GM06990 (cell line): ENCODE results near the gene TMEM164.

Experiments used
- DNase-seq: peaks from one replicate; pipeline ENCODE4 v3.0.0-alpha.2; 2011; ENCODE audit not compliant: insufficient read length; ENCODE audit errors: extremely low read depth
- H3K27me3 ChIP-seq: replicated peaks from 2 replicates; pipeline ENCODE4 v1.6.0; 2011; ENCODE audit warnings: low read length; ENCODE audit not compliant: control insufficient read depth, insufficient read depth
- H3K36me3 ChIP-seq: 2 replicates; pipeline ENCODE4 v1.5.1; 2011; ENCODE audit warnings: low read length; ENCODE audit not compliant: control insufficient read depth, insufficient read depth
- H3K4me3 ChIP-seq: replicated peaks from 2 replicates; pipeline ENCODE4 v1.5.1; 2011; ENCODE audit warnings: low read depth, mild to moderate bottlenecking, control low read depth, low read length
- TF ChIP-seq, protein P1 (sequence below): IDR thresholded peaks from 2 replicates; pipeline ENCODE4 v1.5.1; 2011; ENCODE audit warnings: low read length, control low read depth, mild to moderate bottlenecking, inconsistent platforms; ENCODE audit not compliant: insufficient read depth, poor library complexity, severe bottlenecking

Gene TMEM164

DNA sequence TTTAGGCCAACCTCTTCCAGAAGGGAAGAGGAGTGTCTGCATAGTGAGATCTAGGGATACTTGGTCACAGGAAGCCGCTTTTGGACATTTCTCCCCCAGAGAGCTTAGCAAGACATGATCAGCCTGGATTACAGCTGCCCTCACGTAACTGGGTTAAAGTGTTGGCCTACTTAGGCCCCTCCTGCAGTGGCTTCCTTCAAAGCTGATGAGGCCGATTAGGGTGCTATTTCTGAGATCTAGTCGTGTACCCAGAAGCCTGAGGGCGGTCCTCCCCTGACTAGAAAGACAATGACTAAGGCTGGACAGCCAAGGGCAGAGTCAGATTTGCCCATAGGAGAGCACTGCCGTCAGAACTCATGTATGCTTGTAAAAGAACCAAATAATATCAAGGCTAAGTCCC is 180.0 kb downstream of the TMEM164 start:
- no peaks in the 10 kb centered on the region; the same call in 1 of the 2 replicates for H3K36me3 ChIP-seq
- H3K27me3 ChIP-seq = no peaks in the 10 kb centered on the region
- no peak for DNase-seq
- no peak overlapping the region for H3K4me3 ChIP-seq
- TF ChIP-seq, protein P1, sequence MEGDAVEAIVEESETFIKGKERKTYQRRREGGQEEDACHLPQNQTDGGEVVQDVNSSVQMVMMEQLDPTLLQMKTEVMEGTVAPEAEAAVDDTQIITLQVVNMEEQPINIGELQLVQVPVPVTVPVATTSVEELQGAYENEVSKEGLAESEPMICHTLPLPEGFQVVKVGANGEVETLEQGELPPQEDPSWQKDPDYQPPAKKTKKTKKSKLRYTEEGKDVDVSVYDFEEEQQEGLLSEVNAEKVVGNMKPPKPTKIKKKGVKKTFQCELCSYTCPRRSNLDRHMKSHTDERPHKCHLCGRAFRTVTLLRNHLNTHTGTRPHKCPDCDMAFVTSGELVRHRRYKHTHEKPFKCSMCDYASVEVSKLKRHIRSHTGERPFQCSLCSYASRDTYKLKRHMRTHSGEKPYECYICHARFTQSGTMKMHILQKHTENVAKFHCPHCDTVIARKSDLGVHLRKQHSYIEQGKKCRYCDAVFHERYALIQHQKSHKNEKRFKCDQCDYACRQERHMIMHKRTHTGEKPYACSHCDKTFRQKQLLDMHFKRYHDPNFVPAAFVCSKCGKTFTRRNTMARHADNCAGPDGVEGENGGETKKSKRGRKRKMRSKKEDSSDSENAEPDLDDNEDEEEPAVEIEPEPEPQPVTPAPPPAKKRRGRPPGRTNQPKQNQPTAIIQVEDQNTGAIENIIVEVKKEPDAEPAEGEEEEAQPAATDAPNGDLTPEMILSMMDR = no peak

DNA sequence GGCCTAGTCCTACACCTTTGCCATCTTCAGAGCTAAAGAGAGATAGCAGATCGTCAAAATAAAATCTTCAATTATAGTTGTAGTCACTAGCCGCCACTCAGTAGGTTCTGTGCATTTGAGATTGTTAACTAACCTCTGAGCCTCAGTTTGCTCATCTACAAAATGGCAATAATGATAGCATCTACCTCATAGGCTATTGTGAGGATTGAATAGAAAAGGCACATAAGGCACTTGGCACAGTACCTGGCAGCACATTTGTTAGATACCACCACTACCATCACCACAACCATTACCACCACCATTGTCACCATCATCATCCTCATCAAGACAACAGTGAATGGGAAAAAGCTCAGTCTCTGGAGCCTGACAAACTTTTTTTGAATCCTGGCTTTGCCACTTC is 180.4 kb downstream of the TMEM164 start:
- no peak overlapping the region for H3K4me3 ChIP-seq
- DNase-seq = no peak
- H3K36me3 ChIP-seq = no peaks in the 10 kb centered on the region; the same call in 1 of the 2 replicates
- TF ChIP-seq, protein P1 = no peak
- no peaks in the 10 kb centered on the region for H3K27me3 ChIP-seq

DNA sequence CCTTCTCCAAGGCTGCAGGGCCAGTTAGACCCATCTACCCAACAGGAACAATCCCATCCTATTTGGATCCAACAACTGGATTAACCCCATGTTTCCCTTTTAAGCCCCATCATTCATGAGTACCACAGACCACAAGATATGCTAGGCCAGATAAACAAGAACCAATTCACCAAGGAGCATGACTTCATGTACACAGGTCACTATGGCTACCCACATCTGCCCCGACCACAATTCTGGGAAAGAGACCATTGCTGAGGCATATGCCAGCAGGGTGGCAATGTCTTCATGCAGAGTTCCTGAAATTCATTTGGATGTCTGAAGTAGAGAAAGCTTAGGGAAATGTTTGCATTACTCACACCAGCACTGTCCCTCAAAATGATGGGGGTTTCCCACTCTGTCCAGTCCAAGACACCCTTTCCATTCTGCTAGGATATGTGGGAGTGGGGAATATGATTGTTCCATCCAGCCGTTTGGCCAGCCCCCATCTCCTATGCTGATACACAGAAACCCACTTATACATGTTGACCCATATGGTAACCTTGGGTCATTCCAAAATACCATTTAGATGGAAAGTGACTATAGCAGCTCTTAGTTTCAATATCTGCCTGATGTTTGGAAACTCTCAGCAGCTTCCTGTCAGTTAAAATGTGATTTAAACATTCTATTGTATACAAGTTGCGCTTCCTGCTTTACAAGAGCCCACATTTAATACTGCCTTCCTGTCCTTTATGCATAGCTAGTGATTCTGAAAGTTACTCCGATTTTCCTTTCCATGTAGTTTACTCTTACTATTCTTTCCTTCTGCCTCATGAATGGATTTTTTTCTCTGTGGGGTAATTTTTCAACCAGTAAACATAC is 186.0 kb downstream of the TMEM164 start:
- no peaks in the 10 kb centered on the region for H3K27me3 ChIP-seq
- H3K36me3 ChIP-seq = peaks cover 2% of the 10 kb centered on the region; the same call in 1 of the 2 replicates
- DNase-seq = no peak
- no peak overlapping the region for H3K4me3 ChIP-seq
- TF ChIP-seq, protein P1 = no peak

DNA sequence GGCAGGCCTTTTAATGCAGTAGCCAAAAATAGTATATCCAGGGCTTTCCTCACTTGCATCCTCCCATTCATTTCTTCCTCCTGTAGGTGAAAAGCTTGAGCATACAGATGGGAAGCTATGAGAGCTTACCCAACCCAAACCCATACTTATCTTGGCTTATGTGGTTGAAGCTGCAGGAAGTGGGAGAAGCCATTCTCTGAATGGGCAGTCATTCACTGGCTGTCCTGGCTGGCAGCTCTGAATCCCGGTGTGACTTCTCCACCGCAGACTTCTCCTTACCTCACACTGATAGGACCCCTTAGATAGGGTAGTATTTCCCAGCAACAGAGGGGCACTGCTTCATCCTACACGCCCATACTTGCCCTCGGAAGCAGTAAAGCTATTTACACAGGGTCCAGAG is 189.6 kb downstream of the TMEM164 start:
- peaks cover 2% of the 10 kb centered on the region; the same call in 1 of the 2 replicates for H3K36me3 ChIP-seq
- no peak for DNase-seq
- no peak overlapping the region for H3K4me3 ChIP-seq
- H3K27me3 ChIP-seq = no peaks in the 10 kb centered on the region
- TF ChIP-seq, protein P1 = no peak

DNA sequence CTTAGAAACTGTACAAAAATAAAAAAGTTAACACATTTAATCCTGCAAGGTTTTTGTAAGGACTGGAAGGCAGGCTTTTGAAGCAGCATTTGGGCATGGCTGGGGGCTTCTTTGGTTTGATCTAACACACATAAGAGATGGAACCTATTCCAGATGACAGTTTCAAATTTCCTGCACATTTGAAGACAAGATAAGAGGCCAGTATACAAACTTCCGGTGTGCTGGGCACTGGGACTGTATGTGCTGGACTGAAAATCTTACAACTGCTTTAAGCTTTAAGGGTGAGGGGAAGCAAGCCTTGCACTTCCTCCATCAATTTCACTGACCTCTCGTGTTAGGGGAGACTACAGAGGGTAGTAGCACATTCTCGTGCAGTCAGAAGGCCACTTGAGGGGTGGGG is 192.1 kb downstream of the TMEM164 start:
- H3K4me3 ChIP-seq = no peak overlapping the region
- no peak for DNase-seq
- TF ChIP-seq, protein P1 = no peak
- H3K27me3 ChIP-seq = no peaks in the 10 kb centered on the region
- peaks cover 2% of the 10 kb centered on the region; the same call in 1 of the 2 replicates for H3K36me3 ChIP-seq

DNA sequence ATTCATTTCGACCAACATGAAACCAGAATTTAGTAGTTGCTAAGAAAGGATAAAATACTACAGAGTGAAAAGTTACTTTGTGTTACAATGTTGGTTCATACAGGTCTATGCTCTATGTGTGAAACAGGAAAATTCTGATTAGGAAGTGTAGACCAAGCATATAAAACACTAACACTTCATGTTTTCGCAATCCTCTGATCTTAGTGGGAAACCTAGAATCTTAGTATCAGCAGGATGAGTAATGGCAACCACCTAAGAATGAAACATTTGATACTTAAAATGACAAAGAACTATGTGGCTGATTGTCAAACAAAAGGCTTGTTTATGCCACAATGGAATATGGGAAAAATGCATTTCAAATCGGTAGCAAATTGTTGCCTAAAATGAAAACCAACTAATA is 198.9 kb downstream of the TMEM164 start:
- TF ChIP-seq, protein P1 = no peak
- Histone ChIP-seq H3K27me3 (no peaks in the 10 kb centered on the region), H3K36me3 (no peaks in the 10 kb centered on the region; the same call in none of the 2 replicates), H3K4me3 (no peak overlapping the region)
- no peak for DNase-seq
